ENCODE results near the gene TPSD1.

- TF ChIP-seq CTCF (optimal IDR thresholded peaks at IDR 0.05 in 1 of 3, IDR thresholded peaks at IDR 0.05 in 1 of 3, conservative IDR thresholded peaks at IDR 0.05 in 1 of 3; ENCODE audit: extremely low read depth in 1 of 3, insufficient read depth in 2 of 3, low read length in 3 of 3) (no peak), EZH2 (IDR thresholded peaks at IDR 0.05; ENCODE audit: low read length) (no peak)
These were observed 44.2 kb upstream of the TPSD1 start for GRCh38 chr16:1211451-1212268.
